H9 (cell line): Measurements from ENCODE around the gene ANKRD11. TPM values are rescaled to one million over a fixed set of nuclear protein-coding genes. Genes with fewer than 3 reads are reported as not detected.

ENCODE experiments used
- DNase-seq: peaks from one replicate; pipeline ENCODE4 v3.0.0-alpha.2; 2017
- H2AFZ ChIP-seq: one replicate; pipeline ENCODE4 v1.6.1; 2013; ENCODE audit warnings: mild to moderate bottlenecking, low read length, control low read depth, moderate library complexity
- H2AK5ac ChIP-seq: 2 replicates; pipeline ENCODE4 v1.6.1; 2013; ENCODE audit warnings: low read length, control low read depth, mixed read lengths; ENCODE audit not compliant: insufficient read length
- H2BK120ac ChIP-seq: one replicate; pipeline ENCODE4 v1.6.1; 2013; ENCODE audit warnings: low read depth, mild to moderate bottlenecking, low read length, control low read depth, inconsistent platforms; ENCODE audit not compliant: poor library complexity, severe bottlenecking
- H2BK12ac ChIP-seq: 2 replicates; pipeline ENCODE4 v1.6.1; 2013; ENCODE audit warnings: low read length, control low read depth, mixed read lengths, low read depth; ENCODE audit not compliant: insufficient read length
- H2BK15ac ChIP-seq: 2 replicates; pipeline ENCODE4 v1.6.1; 2013; ENCODE audit warnings: low read depth, low read length, control low read depth
- H2BK20ac ChIP-seq: one replicate; pipeline ENCODE4 v1.6.1; 2013; ENCODE audit warnings: low read depth, mild to moderate bottlenecking, low read length, control low read depth, inconsistent platforms; ENCODE audit not compliant: poor library complexity, severe bottlenecking
- H2BK5ac ChIP-seq: 2 replicates; pipeline ENCODE4 v1.6.1; 2013; ENCODE audit warnings: low read length, control low read depth, mixed read lengths; ENCODE audit not compliant: insufficient read length
- H3K14ac ChIP-seq: 2 replicates; pipeline ENCODE4 v1.6.1; 2013; ENCODE audit warnings: low read length, control low read depth; ENCODE audit not compliant: insufficient read depth
- H3K18ac ChIP-seq: 2 replicates; pipeline ENCODE4 v1.6.1; 2013; ENCODE audit warnings: low read depth, mild to moderate bottlenecking, mixed read lengths, low read length, control low read depth; ENCODE audit not compliant: insufficient read length
- H3K23ac ChIP-seq: 2 replicates; pipeline ENCODE4 v1.6.1; 2013; ENCODE audit warnings: low read length, control low read depth, mixed read lengths, low read depth; ENCODE audit not compliant: insufficient read length
- H3K23me2 ChIP-seq: 2 replicates; pipeline ENCODE4 v1.6.1; 2013; ENCODE audit warnings: low read depth, mild to moderate bottlenecking, mixed read lengths, low read length, control low read depth; ENCODE audit not compliant: insufficient read length, poor library complexity, severe bottlenecking
- H3K27ac ChIP-seq: 2 replicates; pipeline ENCODE4 v1.5.1; 2013; ENCODE audit warnings: low read length, control low read depth, mixed read lengths, low read depth; ENCODE audit not compliant: insufficient read length
- H3K27me3 ChIP-seq: 2 replicates; pipeline ENCODE4 v1.6.1; 2013; ENCODE audit warnings: low read length, control low read depth, inconsistent platforms; ENCODE audit not compliant: insufficient read depth
- H3K4ac ChIP-seq: 2 replicates; pipeline ENCODE4 v1.6.1; 2013; ENCODE audit warnings: low read depth, mild to moderate bottlenecking, control low read depth, inconsistent platforms, low read length, moderate library complexity
- H3K4me1 ChIP-seq: 2 replicates; pipeline ENCODE4 v1.6.1; 2013; ENCODE audit warnings: low read length, control low read depth, inconsistent platforms; ENCODE audit not compliant: insufficient read depth
- H3K4me2 ChIP-seq: 2 replicates; pipeline ENCODE4 v1.6.1; 2013; ENCODE audit warnings: low read length, control low read depth, mixed read lengths; ENCODE audit not compliant: insufficient read length, insufficient read depth
- H3K56ac ChIP-seq: 2 replicates; pipeline ENCODE4 v1.6.1; 2013; ENCODE audit warnings: low read depth, mild to moderate bottlenecking, mixed read lengths, low read length, control low read depth; ENCODE audit not compliant: insufficient read length
- H3K79me1 ChIP-seq: 2 replicates; pipeline ENCODE4 v1.6.1; 2013; ENCODE audit warnings: low read depth, mild to moderate bottlenecking, moderate library complexity, low read length, control low read depth, inconsistent platforms; ENCODE audit not compliant: insufficient read depth, poor library complexity, severe bottlenecking
- H3K79me2 ChIP-seq: 2 replicates; pipeline ENCODE4 v1.6.1; 2013; ENCODE audit warnings: low read length, control low read depth, inconsistent platforms; ENCODE audit not compliant: insufficient read depth
- H3K9ac ChIP-seq: 2 replicates; pipeline ENCODE4 v1.6.1; 2013; ENCODE audit warnings: low read length, control low read depth, mixed read lengths; ENCODE audit not compliant: insufficient read length; ENCODE audit errors: extremely low read depth
- H3K9me3 ChIP-seq: one replicate; pipeline ENCODE4 v1.6.1; 2013; ENCODE audit warnings: low read depth, low read length, inconsistent platforms; ENCODE audit not compliant: control insufficient read depth
- H3T11ph ChIP-seq: one replicate; pipeline ENCODE4 v1.6.1; 2013; ENCODE audit warnings: mild to moderate bottlenecking, low read length, control low read depth, inconsistent platforms
- H4K20me1 ChIP-seq: one replicate; pipeline ENCODE4 v1.6.1; 2013; ENCODE audit not compliant: control insufficient read depth, insufficient read length, insufficient read depth
- H4K5ac ChIP-seq: 2 replicates; pipeline ENCODE4 v1.6.1; 2013; ENCODE audit warnings: low read depth, mild to moderate bottlenecking, mixed read lengths, low read length, control low read depth; ENCODE audit not compliant: insufficient read length
- H4K8ac ChIP-seq: replicated peaks from 2 replicates; pipeline ENCODE4 v1.6.1; 2013; ENCODE audit warnings: low read length, control low read depth, mixed read lengths, low read depth; ENCODE audit not compliant: insufficient read length
- H4K91ac ChIP-seq: 2 replicates; pipeline ENCODE4 v1.6.1; 2013; ENCODE audit warnings: low read depth, mild to moderate bottlenecking, moderate library complexity, mixed read lengths, low read length, control low read depth; ENCODE audit not compliant: insufficient read length
- H3K27ac Mint-ChIP-seq, 3 experiments: 2 replicates in 2 of 3; 3 replicates in 1 of 3; pipeline ENCODE4 v1.8.0; 2020 to 2021; ENCODE audit warnings: mixed read lengths in 3 of 3, mild to moderate bottlenecking in 1 of 3, moderate library complexity in 1 of 3
- H3K27me3 Mint-ChIP-seq: 2 replicates; pipeline ENCODE4 v1.8.0; 2021; ENCODE audit warnings: low read depth, mild to moderate bottlenecking, moderate library complexity, mixed read lengths
- H3K36me3 Mint-ChIP-seq, 3 experiments: 2 replicates in 2 of 3; 3 replicates in 1 of 3; pipeline ENCODE4 v1.8.0; 2020 to 2021; ENCODE audit warnings: low read depth in 3 of 3, mixed read lengths in 3 of 3; ENCODE audit not compliant: insufficient read depth in 1 of 3
- H3K4me1 Mint-ChIP-seq, 2 experiments: 2 replicates each; pipeline ENCODE4 v1.8.0; 2020; ENCODE audit warnings: mixed read lengths in 2 of 2
- H3K4me3 Mint-ChIP-seq, 2 experiments: 2 replicates in 1 of 2; 3 replicates in 1 of 2; pipeline ENCODE4 v1.8.0; 2020 to 2021; ENCODE audit warnings: mild to moderate bottlenecking in 2 of 2, mixed read lengths in 2 of 2, moderate library complexity in 1 of 2
- H3K9me3 Mint-ChIP-seq, 2 experiments: 2 replicates in 1 of 2; 3 replicates in 1 of 2; pipeline ENCODE4 v1.8.0; 2020; ENCODE audit warnings: mild to moderate bottlenecking in 2 of 2, mixed read lengths in 2 of 2, moderate library complexity in 1 of 2
- WGBS: extraction: QIAGEN DNeasy Blood & Tissue Kit; methylation state at CpG from one replicate; pipeline ENCODE4 v1.1.7; 2013; ENCODE audit warnings: missing lambda C conversion rate, low lambda C conversion rate, mixed read lengths; ENCODE audit not compliant: insufficient read length; ENCODE audit errors: extremely low coverage; 5-methylcytosine and 5-hydroxymethylcytosine counted together
- total RNA-seq: library from RNA; stranded (reverse); gene quantifications from 2 replicates; pipeline ENCODE4 v1.2.1, GENCODE V29; 2021
- TF ChIP-seq, protein P1 (sequence below): fragments of 200-600 bp; sonication (generic); conservative IDR thresholded peaks from 3 replicates; pipeline ENCODE4 v1.8.0; 2021; ENCODE audit warnings: antibody characterized with exemption, mild to moderate bottlenecking

The ANKRD11 gene
- total RNA-seq, 1 experiment from 2014 or later: 181 TPM

DNA sequence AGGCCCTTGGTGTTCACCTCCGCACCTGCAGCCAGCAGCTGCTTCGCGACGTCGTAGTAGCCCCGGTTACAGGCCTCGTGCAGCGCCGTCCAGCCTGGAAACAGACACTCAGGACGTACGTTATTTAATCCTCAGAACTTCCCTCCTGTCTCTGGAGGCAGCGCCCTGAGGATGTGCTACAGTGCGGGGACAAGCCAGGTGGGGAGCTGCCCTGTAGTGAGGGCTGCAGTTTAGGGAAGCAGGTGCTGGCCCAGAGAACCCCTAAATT lies 201.8 kb downstream of the ANKRD11 start:
- Histone ChIP-seq H3T11ph (no peak overlapping the region), H4K5ac (no peak overlapping the region), H2BK20ac (no peak overlapping the region), H3K18ac (no peak overlapping the region), H3K79me1 (peaks cover 3% of the 10 kb centered on the region), H3K4ac (no peak overlapping the region), H3K27me3 (no peaks in the 10 kb centered on the region), H3K56ac (no peak overlapping the region), H3K4me2 (no peak overlapping the region), H3K9ac (no peak overlapping the region), H3K4me1 (peaks cover 14% of the 10 kb centered on the region; the same call in 1 of the 2 replicates), H2BK120ac (no peak overlapping the region), H2BK15ac (no peak overlapping the region), H3K9me3 (no peaks in the 10 kb centered on the region), H3K23ac (no peak overlapping the region), H3K23me2 (no peaks in the 10 kb centered on the region), H2BK5ac (no peak overlapping the region), H4K91ac (no peak overlapping the region), H3K27ac (no peak overlapping the region), H2BK12ac (no peak overlapping the region), H3K14ac (no peak overlapping the region), H2AK5ac (no peak overlapping the region), H4K20me1 (no peaks in the 10 kb centered on the region), H3K79me2 (no peaks in the 10 kb centered on the region), H2AFZ (no peak overlapping the region), H4K8ac (no peak overlapping the region)
- H3K4me1 Mint-ChIP-seq: peaks cover 33 to 39% of the 10 kb centered on the region in 2 experiments
- DNase-seq: no peak
- WGBS: no CpG with 5 or more reads among the region's 13 CpGs
- TF ChIP-seq, protein P1, sequence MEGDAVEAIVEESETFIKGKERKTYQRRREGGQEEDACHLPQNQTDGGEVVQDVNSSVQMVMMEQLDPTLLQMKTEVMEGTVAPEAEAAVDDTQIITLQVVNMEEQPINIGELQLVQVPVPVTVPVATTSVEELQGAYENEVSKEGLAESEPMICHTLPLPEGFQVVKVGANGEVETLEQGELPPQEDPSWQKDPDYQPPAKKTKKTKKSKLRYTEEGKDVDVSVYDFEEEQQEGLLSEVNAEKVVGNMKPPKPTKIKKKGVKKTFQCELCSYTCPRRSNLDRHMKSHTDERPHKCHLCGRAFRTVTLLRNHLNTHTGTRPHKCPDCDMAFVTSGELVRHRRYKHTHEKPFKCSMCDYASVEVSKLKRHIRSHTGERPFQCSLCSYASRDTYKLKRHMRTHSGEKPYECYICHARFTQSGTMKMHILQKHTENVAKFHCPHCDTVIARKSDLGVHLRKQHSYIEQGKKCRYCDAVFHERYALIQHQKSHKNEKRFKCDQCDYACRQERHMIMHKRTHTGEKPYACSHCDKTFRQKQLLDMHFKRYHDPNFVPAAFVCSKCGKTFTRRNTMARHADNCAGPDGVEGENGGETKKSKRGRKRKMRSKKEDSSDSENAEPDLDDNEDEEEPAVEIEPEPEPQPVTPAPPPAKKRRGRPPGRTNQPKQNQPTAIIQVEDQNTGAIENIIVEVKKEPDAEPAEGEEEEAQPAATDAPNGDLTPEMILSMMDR: no peak
- H3K4me3 Mint-ChIP-seq: no peak overlapping the region
- H3K36me3 Mint-ChIP-seq: peaks cover 9 to 28% (median 15%) of the 10 kb centered on the region in 3 experiments
- no peaks in the 10 kb centered on the region; the same call in none of the 2 replicates for H3K27me3 Mint-ChIP-seq
- H3K27ac Mint-ChIP-seq: no peak overlapping the region
- H3K9me3 Mint-ChIP-seq: no peaks in the 10 kb centered on the region; a peak in 1 of 5 replicates
